WTC11 (cell line): Measurements from ENCODE around the gene LRRFIP1. TPM values are rescaled to one million over a fixed set of nuclear protein-coding genes. Genes with fewer than 3 reads are reported as not detected.

Experiments used
- ATAC-seq: fragments of 200-7000 bp; cut with Tn5 transposase; 2 replicates; pipeline ENCODE4 v1.10.0; 2021; ENCODE audit warnings: mild to moderate bottlenecking, moderate library complexity
- CTCF ChIA-PET: fragments of 300-600 bp; sonication (Branson Sonifier 250); formaldehyde crosslinking; loops from one replicate; lab custom pipeline; 2021; ENCODE audit warnings: antibody characterized with exemption; lab: Charles Lee
- POLR2A ChIA-PET: fragments of 350-600 bp; sonication (Branson Sonifier 250); formaldehyde crosslinking; loops from one replicate; lab custom pipeline; 2021; ENCODE audit warnings: antibody characterized with exemption; lab: Charles Lee
- DNase-seq: peaks from one replicate; pipeline ENCODE4 v3.0.0; 2021; ENCODE audit warnings: low spot score
- H3K27ac Mint-ChIP-seq: 2 replicates; pipeline ENCODE4 v1.8.0; 2021; ENCODE audit warnings: mixed read lengths
- H3K27me3 Mint-ChIP-seq: 2 replicates; pipeline ENCODE4 v1.8.0; 2021; ENCODE audit warnings: low read depth, mild to moderate bottlenecking, moderate library complexity, mixed read lengths
- H3K36me3 Mint-ChIP-seq: 2 replicates; pipeline ENCODE4 v1.8.0; 2021; ENCODE audit warnings: mixed read lengths
- H3K4me1 Mint-ChIP-seq: 2 replicates; pipeline ENCODE4 v1.8.0; 2022; ENCODE audit warnings: mixed read lengths
- H3K4me3 Mint-ChIP-seq: 2 replicates; pipeline ENCODE4 v1.8.0; 2021; ENCODE audit warnings: mild to moderate bottlenecking, moderate library complexity, mixed read lengths
- H3K9me3 Mint-ChIP-seq: 2 replicates; pipeline ENCODE4 v1.8.0; 2021; ENCODE audit warnings: mixed read lengths
- ARID4B ChIP-seq: sonication (generic); formaldehyde crosslinking; IDR thresholded peaks from 2 replicates; pipeline ENCODE4 v1.8.0; 2023; ENCODE audit warnings: missing genetic modification reagents, mild to moderate bottlenecking, borderline replicate concordance
- ATF6 ChIP-seq: sonication (generic); formaldehyde crosslinking; IDR thresholded peaks from 2 replicates; pipeline ENCODE4 v1.8.1; 2023; ENCODE audit warnings: mild to moderate bottlenecking, missing genetic modification reagents
- CBFB ChIP-seq: sonication (generic); formaldehyde crosslinking; IDR thresholded peaks from 2 replicates; pipeline ENCODE4 v1.8.1; 2022; ENCODE audit warnings: mild to moderate bottlenecking, low read depth, missing genetic modification reagents
- ELF4 ChIP-seq: sonication (generic); formaldehyde crosslinking; IDR thresholded peaks from 2 replicates; pipeline ENCODE4 v1.8.1; 2022; ENCODE audit warnings: low read depth, mild to moderate bottlenecking, moderate library complexity, missing genetic modification reagents
- ESRRA ChIP-seq: sonication (generic); formaldehyde crosslinking; IDR thresholded peaks from 2 replicates; pipeline ENCODE4 v1.8.1; 2022; ENCODE audit warnings: mild to moderate bottlenecking, missing genetic modification reagents, borderline replicate concordance
- GABPB1 ChIP-seq: sonication (generic); formaldehyde crosslinking; IDR thresholded peaks from 2 replicates; pipeline ENCODE4 v1.8.1; 2023; ENCODE audit warnings: mild to moderate bottlenecking, missing genetic modification reagents
- GRHL2 ChIP-seq: fragments of 250-450 bp; sonication (Bioruptor Pico); IDR thresholded peaks from 2 replicates; pipeline ENCODE4 v1.8.0; 2022; ENCODE audit warnings: mild to moderate bottlenecking, moderate library complexity; ENCODE audit not compliant: insufficient replicate concordance, severe bottlenecking
- GTF2I ChIP-seq: fragments of 250-450 bp; sonication (Bioruptor Pico); conservative IDR thresholded peaks from 2 replicates; pipeline ENCODE4 v1.4.0; 2021; ENCODE audit warnings: mild to moderate bottlenecking
- JUN ChIP-seq: sonication (generic); formaldehyde crosslinking; IDR thresholded peaks from 2 replicates; pipeline ENCODE4 v1.8.0; 2023; ENCODE audit warnings: mild to moderate bottlenecking, missing genetic modification reagents
- NR1H2 ChIP-seq: sonication (generic); formaldehyde crosslinking; IDR thresholded peaks from 2 replicates; pipeline ENCODE4 v1.9.0; 2021; ENCODE audit warnings: mild to moderate bottlenecking, moderate library complexity, missing genetic modification reagents
- SP1 ChIP-seq: sonication (generic); formaldehyde crosslinking; conservative IDR thresholded peaks from 2 replicates; pipeline ENCODE4 v1.8.1; 2022; ENCODE audit warnings: missing genetic modification reagents
- ZNF219 ChIP-seq: sonication (generic); formaldehyde crosslinking; IDR thresholded peaks from 2 replicates; pipeline ENCODE4 v1.8.0; 2023; ENCODE audit warnings: missing genetic modification reagents, mild to moderate bottlenecking, borderline replicate concordance
- total RNA-seq: library from RNA; stranded (reverse); gene quantifications from 3 replicates; pipeline ENCODE4 v1.2.3, GENCODE V29; 2021
- TF ChIP-seq, protein P1 (sequence below): sonication (generic); formaldehyde crosslinking; IDR thresholded peaks from 2 replicates; pipeline ENCODE4 v1.8.0; 2023; ENCODE audit warnings: mild to moderate bottlenecking, missing genetic modification reagents
- TF ChIP-seq, protein P2 (sequence below): sonication (generic); formaldehyde crosslinking; IDR thresholded peaks from 2 replicates; pipeline ENCODE4 v1.8.1; 2023; ENCODE audit warnings: mild to moderate bottlenecking, missing genetic modification reagents, borderline replicate concordance
- TF ChIP-seq, protein P3 (sequence below): sonication (generic); formaldehyde crosslinking; IDR thresholded peaks from 2 replicates; pipeline ENCODE4 v1.8.0; 2023; ENCODE audit warnings: missing genetic modification reagents
- TF ChIP-seq, protein P4 (sequence below): sonication (generic); formaldehyde crosslinking; IDR thresholded peaks from 2 replicates; pipeline ENCODE4 v1.8.1; 2022; ENCODE audit warnings: low read depth, mild to moderate bottlenecking, moderate library complexity, missing genetic modification reagents, borderline replicate concordance

The LRRFIP1 gene
- total RNA-seq, 1 experiment from 2014 or later, result 88.4 TPM

DNA sequence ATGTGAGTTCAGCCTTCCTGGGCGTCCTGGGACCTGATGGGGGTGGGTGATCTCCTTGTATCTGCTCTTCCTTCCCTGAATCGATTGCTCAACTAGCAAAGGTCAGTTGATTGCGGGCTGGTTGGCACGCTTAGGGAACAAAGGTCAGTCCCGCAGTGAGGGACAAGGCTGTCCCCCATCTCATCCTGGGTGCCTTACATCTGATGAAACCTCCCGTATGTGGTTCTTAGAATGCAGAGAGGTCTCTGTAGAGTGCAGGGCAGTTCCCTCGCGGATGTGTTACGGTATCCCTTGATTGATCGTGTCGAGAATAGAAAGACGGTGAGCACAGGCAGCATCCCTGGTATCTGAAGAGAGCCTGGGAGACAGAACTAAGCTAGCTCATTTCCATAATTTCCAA, 114.8 kb downstream of the LRRFIP1 start:
- no peak overlapping the region for H3K27ac Mint-ChIP-seq
- CTCF ChIA-PET, result interaction anchor here (1.1 to 5.5 kb wide), 3 partner anchors 45 to 229 kb away, joined by 3 to 48 read pairs (median 6); no protein-coding TSS in a partner anchor
- no peak overlapping the region for H3K4me3 Mint-ChIP-seq
- H3K27me3 Mint-ChIP-seq, result no peaks in the 10 kb centered on the region
- DNase-seq (no peak), ATAC-seq (no peak)
- POLR2A ChIA-PET, result no interaction called here
- H3K4me1 Mint-ChIP-seq, result peaks cover 63% of the 10 kb centered on the region
- H3K9me3 Mint-ChIP-seq, result no peaks in the 10 kb centered on the region
- H3K36me3 Mint-ChIP-seq, result peaks cover 6% of the 10 kb centered on the region; the same call in 1 of the 2 replicates
- TF ChIP-seq GABPB1 (CRISPR knock-in tag) (peak; percentile 92), NR1H2 (no peak)

GRCh38 chr2:237742614-237743013, 115.2 kb downstream of the LRRFIP1 start:
- H3K4me3 Mint-ChIP-seq, result no peak overlapping the region
- ATAC-seq, result no peak
- H3K36me3 Mint-ChIP-seq, result peaks cover 9% of the 10 kb centered on the region; the same call in 1 of the 2 replicates
- TF ChIP-seq JUN (CRISPR knock-in tag), result no peak
- TF ChIP-seq, protein P1, sequence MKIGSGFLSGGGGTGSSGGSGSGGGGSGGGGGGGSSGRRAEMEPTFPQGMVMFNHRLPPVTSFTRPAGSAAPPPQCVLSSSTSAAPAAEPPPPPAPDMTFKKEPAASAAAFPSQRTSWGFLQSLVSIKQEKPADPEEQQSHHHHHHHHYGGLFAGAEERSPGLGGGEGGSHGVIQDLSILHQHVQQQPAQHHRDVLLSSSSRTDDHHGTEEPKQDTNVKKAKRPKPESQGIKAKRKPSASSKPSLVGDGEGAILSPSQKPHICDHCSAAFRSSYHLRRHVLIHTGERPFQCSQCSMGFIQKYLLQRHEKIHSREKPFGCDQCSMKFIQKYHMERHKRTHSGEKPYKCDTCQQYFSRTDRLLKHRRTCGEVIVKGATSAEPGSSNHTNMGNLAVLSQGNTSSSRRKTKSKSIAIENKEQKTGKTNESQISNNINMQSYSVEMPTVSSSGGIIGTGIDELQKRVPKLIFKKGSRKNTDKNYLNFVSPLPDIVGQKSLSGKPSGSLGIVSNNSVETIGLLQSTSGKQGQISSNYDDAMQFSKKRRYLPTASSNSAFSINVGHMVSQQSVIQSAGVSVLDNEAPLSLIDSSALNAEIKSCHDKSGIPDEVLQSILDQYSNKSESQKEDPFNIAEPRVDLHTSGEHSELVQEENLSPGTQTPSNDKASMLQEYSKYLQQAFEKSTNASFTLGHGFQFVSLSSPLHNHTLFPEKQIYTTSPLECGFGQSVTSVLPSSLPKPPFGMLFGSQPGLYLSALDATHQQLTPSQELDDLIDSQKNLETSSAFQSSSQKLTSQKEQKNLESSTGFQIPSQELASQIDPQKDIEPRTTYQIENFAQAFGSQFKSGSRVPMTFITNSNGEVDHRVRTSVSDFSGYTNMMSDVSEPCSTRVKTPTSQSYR (CRISPR knock-in tag), result no peak
- TF ChIP-seq ARID4B (CRISPR knock-in tag), result no peak
- TF ChIP-seq, protein P2, sequence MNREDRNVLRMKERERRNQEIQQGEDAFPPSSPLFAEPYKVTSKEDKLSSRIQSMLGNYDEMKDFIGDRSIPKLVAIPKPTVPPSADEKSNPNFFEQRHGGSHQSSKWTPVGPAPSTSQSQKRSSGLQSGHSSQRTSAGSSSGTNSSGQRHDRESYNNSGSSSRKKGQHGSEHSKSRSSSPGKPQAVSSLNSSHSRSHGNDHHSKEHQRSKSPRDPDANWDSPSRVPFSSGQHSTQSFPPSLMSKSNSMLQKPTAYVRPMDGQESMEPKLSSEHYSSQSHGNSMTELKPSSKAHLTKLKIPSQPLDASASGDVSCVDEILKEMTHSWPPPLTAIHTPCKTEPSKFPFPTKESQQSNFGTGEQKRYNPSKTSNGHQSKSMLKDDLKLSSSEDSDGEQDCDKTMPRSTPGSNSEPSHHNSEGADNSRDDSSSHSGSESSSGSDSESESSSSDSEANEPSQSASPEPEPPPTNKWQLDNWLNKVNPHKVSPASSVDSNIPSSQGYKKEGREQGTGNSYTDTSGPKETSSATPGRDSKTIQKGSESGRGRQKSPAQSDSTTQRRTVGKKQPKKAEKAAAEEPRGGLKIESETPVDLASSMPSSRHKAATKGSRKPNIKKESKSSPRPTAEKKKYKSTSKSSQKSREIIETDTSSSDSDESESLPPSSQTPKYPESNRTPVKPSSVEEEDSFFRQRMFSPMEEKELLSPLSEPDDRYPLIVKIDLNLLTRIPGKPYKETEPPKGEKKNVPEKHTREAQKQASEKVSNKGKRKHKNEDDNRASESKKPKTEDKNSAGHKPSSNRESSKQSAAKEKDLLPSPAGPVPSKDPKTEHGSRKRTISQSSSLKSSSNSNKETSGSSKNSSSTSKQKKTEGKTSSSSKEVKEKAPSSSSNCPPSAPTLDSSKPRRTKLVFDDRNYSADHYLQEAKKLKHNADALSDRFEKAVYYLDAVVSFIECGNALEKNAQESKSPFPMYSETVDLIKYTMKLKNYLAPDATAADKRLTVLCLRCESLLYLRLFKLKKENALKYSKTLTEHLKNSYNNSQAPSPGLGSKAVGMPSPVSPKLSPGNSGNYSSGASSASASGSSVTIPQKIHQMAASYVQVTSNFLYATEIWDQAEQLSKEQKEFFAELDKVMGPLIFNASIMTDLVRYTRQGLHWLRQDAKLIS (CRISPR knock-in tag), result no peak
- TF ChIP-seq, all 79 proteins: peak for 0
- Mint-ChIP-seq H3K4me1 (peaks cover 63% of the 10 kb centered on the region), H3K27ac (no peak overlapping the region), H3K9me3 (no peaks in the 10 kb centered on the region), H3K27me3 (no peaks in the 10 kb centered on the region)
- POLR2A ChIA-PET, result no interaction called here
- CTCF ChIA-PET, result interaction anchor here (1.1 to 5.5 kb wide), 3 partner anchors 45 to 230 kb away, joined by 3 to 48 read pairs (median 6); no protein-coding TSS in a partner anchor
- DNase-seq, result no peak

- ChIA-PET CTCF (interaction anchor here (0.7 to 5.5 kb wide), 4 partner anchors 8 to 230 kb away, joined by 3 to 48 read pairs (median 4); no protein-coding TSS in a partner anchor), POLR2A (no interaction called here)
- Mint-ChIP-seq H3K4me1 (peaks cover 59% of the 10 kb centered on the region), H3K27ac (no peak overlapping the region), H3K27me3 (no peaks in the 10 kb centered on the region), H3K4me3 (no peak overlapping the region), H3K9me3 (no peaks in the 10 kb centered on the region), H3K36me3 (peaks cover 9% of the 10 kb centered on the region; the same call in 1 of the 2 replicates)
- ATAC-seq (no peak), DNase-seq (no peak)
- no peak for TF ChIP-seq SP1 (CRISPR knock-in tag)
- TF ChIP-seq, protein P3, sequence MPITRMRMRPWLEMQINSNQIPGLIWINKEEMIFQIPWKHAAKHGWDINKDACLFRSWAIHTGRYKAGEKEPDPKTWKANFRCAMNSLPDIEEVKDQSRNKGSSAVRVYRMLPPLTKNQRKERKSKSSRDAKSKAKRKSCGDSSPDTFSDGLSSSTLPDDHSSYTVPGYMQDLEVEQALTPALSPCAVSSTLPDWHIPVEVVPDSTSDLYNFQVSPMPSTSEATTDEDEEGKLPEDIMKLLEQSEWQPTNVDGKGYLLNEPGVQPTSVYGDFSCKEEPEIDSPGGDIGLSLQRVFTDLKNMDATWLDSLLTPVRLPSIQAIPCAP (CRISPR knock-in tag), result no peak
- TF ChIP-seq ATF6 (CRISPR knock-in tag), result no peak
- no peak for TF ChIP-seq CBFB (CRISPR knock-in tag)
- TF ChIP-seq ELF4 (CRISPR knock-in tag), result no peak
- TF ChIP-seq, protein P4, sequence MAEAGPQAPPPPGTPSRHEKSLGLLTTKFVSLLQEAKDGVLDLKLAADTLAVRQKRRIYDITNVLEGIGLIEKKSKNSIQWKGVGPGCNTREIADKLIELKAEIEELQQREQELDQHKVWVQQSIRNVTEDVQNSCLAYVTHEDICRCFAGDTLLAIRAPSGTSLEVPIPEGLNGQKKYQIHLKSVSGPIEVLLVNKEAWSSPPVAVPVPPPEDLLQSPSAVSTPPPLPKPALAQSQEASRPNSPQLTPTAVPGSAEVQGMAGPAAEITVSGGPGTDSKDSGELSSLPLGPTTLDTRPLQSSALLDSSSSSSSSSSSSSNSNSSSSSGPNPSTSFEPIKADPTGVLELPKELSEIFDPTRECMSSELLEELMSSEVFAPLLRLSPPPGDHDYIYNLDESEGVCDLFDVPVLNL, result no peak
- no peak for TF ChIP-seq GRHL2 (CRISPR knock-in tag)
- TF ChIP-seq ESRRA (CRISPR knock-in tag), result no peak
- TF ChIP-seq GTF2I, result no peak
- TF ChIP-seq ZNF219, result no peak
Observed at GRCh38 chr2:237743024-237743423, 115.6 kb downstream of the LRRFIP1 start.
